ENCODE data around the gene KDM4B.
"Not testable (repeated sequence)": the region's sequence is repeated elsewhere in the genome, so short reads cannot be mapped to it uniquely, and the experiment has no call there.

- TF ChIP-seq EZH2 (IDR thresholded peaks at IDR 0.05; ENCODE audit: borderline replicate concordance, insufficient read depth, low read depth, low read length, poor library complexity, severe bottlenecking); CTCF (IDR thresholded peaks at IDR 0.05): not testable (repeated sequence)
Measured at GRCh38 chr19:5160158-5160795, 191.4 kb downstream of the KDM4B start.

All from B cell (primary cell).